Measurements from ENCODE around the gene CEP131.

CEP131 gene

GRCh38 chr17:81187586-81188490, 34.9 kb downstream of the CEP131 start:
- DNase-seq (ENCODE audit: low read depth in 2 of 3, low spot score in 1 of 3) = no peak

DNA sequence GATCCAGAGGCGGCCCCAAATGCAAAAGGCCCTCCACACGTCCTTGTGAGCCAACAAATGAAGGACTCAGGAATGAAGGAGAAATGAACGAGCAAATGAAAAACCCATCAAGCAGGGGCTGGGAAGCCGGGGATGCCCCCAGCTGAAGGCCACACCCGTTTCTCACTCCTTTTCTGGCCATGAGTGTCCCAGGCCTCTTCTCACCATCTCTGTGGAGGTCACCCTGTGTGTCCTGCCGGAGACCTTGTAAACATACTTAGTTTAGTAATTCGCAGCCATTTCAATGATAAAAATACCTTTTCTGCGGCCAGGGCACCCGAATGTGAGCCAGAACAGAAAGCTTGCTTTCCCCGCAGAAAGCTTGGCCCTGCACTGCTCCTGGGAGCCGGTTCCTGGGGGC, 35.6 kb downstream of the CEP131 start:
- DNase-seq (ENCODE audit: low read depth in 2 of 3, low spot score in 1 of 3) = no peak

GRCh38 chr17:81186203-81186602, 36.6 kb downstream of the CEP131 start:
- DNase-seq (ENCODE audit: low read depth in 2 of 3, low spot score in 1 of 3) = no peak

- no peak for DNase-seq (ENCODE audit: low read depth in 2 of 3, low spot score in 1 of 3)
Observed at GRCh38 chr17:81184555-81184954, 38.2 kb downstream of the CEP131 start.

- DNase-seq (ENCODE audit: low read depth in 2 of 3, low spot score in 1 of 3) = no peak
Observed at GRCh38 chr17:81183807-81184206, 39.0 kb downstream of the CEP131 start.

- no peak for DNase-seq (ENCODE audit: low read depth in 2 of 3, low spot score in 1 of 3)
Observed at GRCh38 chr17:81183316-81183715, 39.4 kb downstream of the CEP131 start.

DNA sequence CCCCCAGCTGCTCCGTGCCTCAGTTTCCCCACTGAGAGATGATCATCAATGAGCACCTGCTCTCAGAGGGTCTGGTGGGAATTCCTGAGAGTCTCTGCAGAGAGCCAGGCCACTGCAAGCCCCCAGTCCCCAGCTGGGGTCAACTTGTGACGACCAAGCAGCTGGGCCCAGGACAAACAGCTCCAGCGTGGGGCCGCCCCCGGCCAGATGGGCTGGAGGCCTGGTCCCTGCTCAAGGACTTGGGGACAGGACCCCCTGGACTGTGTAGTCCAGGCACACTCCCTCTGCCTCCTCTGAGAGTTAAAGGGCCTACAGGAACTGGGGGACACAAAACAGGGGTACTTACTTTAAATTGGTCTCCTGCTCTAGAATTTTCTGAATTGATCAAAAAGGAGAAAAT, 40.2 kb downstream of the CEP131 start:
- DNase-seq (ENCODE audit: low read depth in 2 of 3, low spot score in 1 of 3) = no peak

- no peak for DNase-seq (ENCODE audit: low read depth in 2 of 3, low spot score in 1 of 3)
Observed at GRCh38 chr17:81181811-81182185, 41.0 kb downstream of the CEP131 start.

DNA sequence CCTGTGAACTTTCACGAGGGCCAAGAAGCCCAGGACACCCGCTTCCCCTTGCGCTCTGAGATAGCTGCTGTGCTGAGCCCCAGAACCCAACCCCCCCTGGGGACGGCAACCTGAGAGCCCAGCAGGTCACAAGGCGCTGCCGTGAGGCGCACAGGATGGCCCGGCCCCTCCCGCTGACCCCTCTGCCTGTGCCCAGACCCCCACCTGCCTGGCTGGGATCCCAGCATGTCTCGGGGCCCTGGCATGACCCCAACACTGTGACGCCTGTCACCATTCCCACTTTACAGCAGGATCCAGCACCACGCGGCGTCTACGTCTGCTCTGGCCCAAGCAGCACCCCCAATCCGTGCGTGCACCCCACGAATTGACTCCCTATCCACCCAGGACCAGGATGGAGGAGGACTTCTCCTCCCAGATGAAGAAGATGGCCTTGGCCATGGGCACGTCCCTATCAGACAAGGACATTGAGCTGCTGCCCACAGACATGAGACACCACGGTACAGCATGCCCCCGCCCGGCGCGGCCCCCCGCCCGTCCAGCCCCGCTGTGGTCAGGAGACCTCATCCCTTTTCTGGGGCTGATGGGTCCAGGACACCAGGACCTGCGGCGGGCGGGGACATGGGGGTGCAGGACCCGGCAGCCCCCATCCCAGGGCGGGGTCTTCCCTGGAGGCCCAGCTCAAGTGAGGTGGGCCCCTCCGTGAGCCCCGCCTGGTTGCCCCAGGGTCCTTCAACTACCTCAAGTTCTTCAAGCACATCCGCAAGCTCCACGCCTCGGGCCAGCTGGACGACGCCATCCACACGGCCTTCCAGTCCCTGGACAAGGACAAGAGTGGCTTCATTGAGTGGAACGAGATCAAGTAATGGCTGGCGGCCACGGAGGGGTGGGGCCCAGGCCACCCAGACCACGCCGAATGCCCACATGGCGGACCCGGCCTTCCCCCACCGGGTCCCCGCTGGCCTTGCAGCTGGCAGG, 41.6 kb downstream of the CEP131 start:
- no peak for DNase-seq (ENCODE audit: low read depth in 2 of 3, low spot score in 1 of 3)

DNA sequence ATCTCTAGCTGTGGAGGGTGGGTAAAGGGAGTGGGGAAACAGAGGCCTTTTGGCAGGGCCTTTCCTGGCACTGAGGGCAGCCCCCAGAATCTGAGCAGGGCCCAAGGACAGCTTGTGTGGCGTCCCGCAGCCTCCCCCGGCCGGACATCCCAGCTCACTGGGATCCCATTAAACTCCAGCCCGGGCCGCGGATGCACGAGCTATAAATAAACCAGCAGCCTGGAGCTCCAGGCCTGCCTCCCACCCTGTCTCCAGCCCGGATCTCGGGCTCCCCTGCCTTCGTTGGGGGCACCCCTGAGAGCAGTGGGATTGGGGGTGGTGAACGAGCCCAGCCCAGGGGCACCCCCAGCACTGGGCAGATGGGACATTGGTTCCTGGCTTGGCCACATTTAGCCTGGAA, 42.9 kb downstream of the CEP131 start:
- DNase-seq (ENCODE audit: low read depth in 2 of 3, low spot score in 1 of 3) = no peak

DNA sequence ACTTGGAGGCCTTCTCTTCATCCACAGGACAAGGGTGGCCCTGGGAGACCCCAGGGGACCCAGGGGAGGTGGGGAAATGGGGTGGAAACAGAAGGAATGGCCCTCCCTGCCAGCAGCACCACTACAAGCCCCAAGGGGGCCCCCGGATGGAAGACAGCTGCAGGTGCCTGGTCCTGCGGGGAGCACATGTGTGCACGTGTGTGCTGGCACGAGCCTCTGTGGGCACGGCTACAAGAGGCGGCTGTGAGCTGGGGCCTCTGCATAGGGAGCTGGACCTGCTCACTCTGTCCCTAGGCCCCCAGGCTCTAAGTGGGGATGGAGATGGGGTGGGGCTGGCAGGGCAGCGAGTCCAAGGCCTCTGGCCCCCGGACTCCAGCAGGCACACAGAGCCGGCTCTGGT, 43.5 kb downstream of the CEP131 start:
- DNase-seq (ENCODE audit: low read depth in 2 of 3, low spot score in 1 of 3) = no peak

- no peak for DNase-seq (ENCODE audit: low read depth in 2 of 3, low spot score in 1 of 3)
Observed at GRCh38 chr17:81178136-81179091, 44.4 kb downstream of the CEP131 start.

DNA sequence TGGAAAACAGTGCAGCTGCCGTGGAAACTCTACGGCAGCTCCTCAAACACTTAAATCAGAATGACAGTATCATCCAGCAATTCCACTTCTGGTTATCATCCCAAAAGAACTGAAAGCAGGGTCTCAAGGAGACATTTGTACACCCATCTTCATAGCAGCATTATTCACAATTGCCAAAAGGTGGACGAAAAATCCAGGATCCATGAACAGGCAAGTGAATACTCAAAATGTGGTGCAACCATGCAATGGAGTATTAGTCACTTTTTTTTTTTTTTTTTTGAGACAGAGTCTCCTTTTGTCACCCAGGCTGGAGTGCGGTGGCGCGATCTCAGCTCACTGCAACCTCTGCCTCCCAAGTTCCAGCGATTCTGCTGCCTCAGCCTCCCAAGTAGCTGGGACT, 46.1 kb downstream of the CEP131 start:
- DNase-seq (ENCODE audit: low read depth in 2 of 3, low spot score in 1 of 3) = no peak

GRCh38 chr17:81173762-81174155, 49.0 kb downstream of the CEP131 start:
- no peak for DNase-seq (ENCODE audit: low read depth in 2 of 3, low spot score in 1 of 3)

- DNase-seq (ENCODE audit: low read depth in 2 of 3, low spot score in 1 of 3) = no peak
Observed at GRCh38 chr17:81173052-81173761, 49.6 kb downstream of the CEP131 start.

DNA sequence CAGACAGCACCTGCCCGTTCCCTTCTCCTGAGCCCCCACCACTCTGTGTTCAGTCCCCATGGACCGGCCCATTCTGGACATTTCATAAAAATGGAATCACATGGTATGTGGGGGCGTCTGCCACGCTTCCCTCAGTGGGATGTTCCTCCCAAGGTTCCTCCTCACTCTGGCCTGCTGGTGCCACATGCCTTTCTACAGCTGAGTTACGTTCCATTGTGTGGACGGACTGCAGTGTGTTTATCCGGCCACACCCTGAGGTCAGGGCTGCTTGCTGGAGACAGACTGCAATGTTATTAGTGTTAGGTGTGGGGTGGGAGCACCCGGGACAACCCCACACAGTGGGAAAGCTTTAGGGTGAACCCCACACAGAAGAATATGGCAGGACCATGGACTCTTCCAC, 50.8 kb downstream of the CEP131 start:
- DNase-seq (ENCODE audit: low read depth in 2 of 3, low spot score in 1 of 3) = no peak

DNA sequence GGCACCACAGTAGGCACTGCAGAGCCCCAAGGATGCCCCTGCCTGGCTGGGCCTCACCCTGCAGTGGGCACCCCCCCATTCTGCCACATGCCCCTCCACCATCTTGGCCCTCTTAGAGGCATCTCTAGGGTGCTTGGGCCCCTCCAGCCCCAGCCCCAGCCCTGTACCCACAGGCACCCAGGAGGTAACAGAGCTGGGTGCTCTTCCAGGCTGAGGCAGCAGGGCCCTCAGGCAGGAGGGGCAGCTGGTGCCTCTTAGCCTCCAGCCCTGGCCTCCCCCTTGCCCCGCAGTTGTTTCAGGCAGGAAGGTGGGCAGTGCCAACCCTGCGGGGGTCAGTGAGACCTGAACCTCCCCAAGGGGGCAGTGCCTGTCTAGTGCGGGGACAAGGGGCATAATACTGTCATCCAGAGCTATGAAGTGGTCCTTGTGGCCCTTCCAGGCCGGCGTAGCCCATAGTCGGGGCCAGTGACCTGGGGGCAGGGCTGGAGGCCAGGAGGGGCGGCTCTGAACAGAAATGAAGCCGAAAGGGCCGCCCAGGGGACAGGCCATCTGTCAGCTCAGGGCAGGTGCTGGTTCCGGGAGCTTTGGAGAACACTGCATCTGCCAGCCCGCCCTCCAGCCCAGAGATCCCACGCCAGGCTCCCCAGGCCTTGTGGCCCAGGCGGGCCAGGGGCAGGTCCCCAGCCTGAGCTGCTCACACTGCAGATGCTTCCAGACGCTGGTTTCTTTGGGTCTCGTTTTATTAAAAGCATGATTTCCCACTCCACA, 51.9 kb downstream of the CEP131 start:
- DNase-seq (ENCODE audit: low read depth in 2 of 3, low spot score in 1 of 3) = no peak

GRCh38 chr17:81169870-81170309, 52.9 kb downstream of the CEP131 start:
- DNase-seq (ENCODE audit: low read depth in 2 of 3, low spot score in 1 of 3) = no peak

DNA sequence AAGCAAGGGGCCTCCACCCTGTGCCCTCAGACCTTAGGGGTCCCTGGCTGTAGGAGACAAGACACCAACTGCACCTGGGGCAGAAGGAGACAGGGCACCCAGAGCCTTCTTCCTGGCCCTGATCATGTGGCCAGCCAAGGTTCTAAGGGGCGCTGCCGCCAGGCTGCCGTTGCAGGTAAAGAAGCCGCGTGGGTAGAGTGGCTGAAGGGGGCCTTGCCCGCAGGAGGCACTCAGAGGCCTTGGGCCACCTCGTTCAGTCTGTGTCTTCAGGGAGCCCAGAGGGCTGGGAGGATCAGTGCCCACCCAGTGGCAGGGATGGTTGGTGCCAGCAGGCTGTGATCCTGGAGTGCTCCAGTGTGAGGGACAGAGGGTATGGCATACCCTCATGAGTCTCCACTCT, 55.1 kb downstream of the CEP131 start:
- DNase-seq (ENCODE audit: low read depth in 2 of 3, low spot score in 1 of 3) = no peak

DNA sequence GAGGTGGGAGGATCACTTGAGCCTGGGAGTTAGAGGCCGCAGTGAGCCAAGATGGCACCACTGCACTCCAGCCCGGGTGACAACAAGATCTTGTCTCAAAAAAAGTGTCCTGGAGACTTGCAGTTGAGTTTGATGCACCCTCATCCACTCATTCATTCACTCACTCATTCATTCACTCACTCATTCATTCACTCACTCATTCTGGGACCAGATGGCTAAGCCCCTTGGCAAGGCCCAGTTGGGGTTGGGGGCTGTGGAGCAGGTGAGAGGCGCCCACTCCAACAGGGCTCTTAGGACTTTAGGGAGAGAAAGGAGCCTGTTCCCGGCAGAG, 55.6 kb downstream of the CEP131 start:
- DNase-seq (ENCODE audit: low read depth in 2 of 3, low spot score in 1 of 3) = no peak
